ENCODE measurements around the gene NFS1. TPM values are rescaled to one million over a fixed set of nuclear protein-coding genes. Genes with fewer than 3 reads are reported as not detected.
"Not testable (repeated sequence)": the region's sequence is repeated elsewhere in the genome, so short reads cannot be mapped to it uniquely, and the experiment has no call there.

Gene NFS1
- total RNA-seq, 4 donors from 2014 or later: 39.7 to 73.2 (median 47.3) TPM

DNA sequence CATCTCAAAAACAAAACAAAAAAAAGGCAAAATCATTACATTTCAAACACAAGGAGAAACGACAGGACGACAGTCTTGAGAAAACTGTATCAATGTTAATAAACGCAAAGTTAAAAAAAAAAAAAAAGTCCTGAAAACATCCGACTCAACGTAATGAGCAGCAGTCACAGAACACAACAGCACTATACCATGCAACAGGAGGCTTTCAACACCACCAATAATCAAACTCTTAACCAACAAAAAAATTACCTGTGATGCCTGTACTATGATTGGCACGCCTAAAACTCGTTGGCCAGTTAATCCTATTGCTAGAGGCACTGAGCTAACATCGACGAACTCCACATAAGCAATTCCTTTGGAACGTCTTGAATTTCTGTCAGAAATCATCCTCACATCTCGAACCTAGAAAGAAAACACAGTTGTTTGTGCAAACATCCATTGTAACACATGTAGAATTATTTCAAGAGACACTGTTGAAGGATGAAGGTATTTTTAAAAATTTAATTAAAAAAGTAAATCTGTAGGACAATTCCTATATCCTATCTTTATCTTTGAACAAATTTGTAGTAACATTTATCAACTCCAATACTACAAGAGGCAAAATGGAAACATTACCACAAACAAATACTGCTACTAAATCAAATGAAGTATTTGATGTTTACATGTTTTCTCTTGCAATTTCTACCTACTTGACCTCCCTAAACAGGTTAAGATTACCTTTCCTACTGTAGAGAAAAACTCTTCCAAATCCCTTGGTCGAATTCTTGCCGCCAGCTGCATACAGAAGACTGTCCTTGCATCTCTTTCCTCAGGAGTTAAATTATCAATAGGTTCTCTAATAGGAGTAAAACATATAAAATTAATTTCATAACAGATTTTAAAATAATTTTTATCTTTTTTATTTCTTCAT lies 25.4 kb upstream of the NFS1 start:
- H3K4me1 ChIP-seq: peaks cover 3% of the 10 kb centered on the region
- H3K27ac ChIP-seq: no peak overlapping the region
- H3K27me3 ChIP-seq: no peaks in the 10 kb centered on the region
- no peaks in the 10 kb centered on the region for H3K9me3 ChIP-seq
- no peak overlapping the region for H3K4me3 ChIP-seq
- 85% methylated on average over 13 of the region's 13 CpGs for WGBS
- peaks cover 97% of the 10 kb centered on the region for H3K36me3 ChIP-seq
- DNase-seq (ENCODE audit: low spot score in 2 of 2): no peak
- no peak for TF ChIP-seq EP300 (IDR thresholded peaks at IDR 0.05)
- no peak for TF ChIP-seq POLR2AphosphoS5 (IDR thresholded peaks at IDR 0.05)
- no peak for TF ChIP-seq POLR2A (IDR thresholded peaks at IDR 0.05)
- TF ChIP-seq, protein P1, sequence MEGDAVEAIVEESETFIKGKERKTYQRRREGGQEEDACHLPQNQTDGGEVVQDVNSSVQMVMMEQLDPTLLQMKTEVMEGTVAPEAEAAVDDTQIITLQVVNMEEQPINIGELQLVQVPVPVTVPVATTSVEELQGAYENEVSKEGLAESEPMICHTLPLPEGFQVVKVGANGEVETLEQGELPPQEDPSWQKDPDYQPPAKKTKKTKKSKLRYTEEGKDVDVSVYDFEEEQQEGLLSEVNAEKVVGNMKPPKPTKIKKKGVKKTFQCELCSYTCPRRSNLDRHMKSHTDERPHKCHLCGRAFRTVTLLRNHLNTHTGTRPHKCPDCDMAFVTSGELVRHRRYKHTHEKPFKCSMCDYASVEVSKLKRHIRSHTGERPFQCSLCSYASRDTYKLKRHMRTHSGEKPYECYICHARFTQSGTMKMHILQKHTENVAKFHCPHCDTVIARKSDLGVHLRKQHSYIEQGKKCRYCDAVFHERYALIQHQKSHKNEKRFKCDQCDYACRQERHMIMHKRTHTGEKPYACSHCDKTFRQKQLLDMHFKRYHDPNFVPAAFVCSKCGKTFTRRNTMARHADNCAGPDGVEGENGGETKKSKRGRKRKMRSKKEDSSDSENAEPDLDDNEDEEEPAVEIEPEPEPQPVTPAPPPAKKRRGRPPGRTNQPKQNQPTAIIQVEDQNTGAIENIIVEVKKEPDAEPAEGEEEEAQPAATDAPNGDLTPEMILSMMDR (IDR thresholded peaks at IDR 0.05): no peak

DNA sequence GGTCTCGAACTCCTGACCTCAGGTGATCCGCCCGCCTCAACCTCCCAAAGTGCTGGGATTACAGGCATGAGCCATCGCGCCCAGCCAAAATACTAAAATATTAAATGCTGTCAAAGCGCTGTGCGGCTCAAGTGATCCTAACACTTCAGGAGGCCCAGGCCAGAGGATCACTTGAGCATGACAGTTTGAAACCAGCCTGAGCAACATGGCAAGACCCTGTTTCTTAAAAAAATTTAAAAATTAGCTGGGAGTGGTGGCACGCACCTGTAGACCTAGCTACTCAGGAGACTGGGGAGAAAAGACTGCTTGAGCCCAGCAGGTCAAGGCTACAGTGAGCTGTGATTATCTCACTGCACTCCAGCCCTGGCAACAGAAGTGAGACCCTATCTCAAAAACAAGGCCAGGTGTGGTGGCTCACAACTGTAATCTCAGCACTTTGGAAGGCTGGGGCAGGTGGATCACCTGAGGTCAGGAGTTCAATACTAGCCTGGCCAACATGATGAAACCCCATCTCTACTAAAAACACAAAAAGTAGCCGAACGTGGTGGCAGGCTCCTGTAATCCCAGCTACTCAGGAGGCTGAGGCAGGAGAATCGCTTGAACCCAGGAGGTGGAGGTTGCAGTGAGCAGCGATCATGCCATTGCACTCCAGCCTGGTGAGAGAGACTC lies 24.6 kb upstream of the NFS1 start:
- not testable (repeated sequence) for H3K9me3 ChIP-seq; DNase-seq (ENCODE audit: low spot score in 2 of 2); H3K27me3 ChIP-seq; H3K27ac ChIP-seq; H3K4me1 ChIP-seq; H3K4me3 ChIP-seq
- peaks cover 97% of the 10 kb centered on the region for H3K36me3 ChIP-seq
- WGBS: 97% methylated on average over 12 of the region's 12 CpGs

DNA sequence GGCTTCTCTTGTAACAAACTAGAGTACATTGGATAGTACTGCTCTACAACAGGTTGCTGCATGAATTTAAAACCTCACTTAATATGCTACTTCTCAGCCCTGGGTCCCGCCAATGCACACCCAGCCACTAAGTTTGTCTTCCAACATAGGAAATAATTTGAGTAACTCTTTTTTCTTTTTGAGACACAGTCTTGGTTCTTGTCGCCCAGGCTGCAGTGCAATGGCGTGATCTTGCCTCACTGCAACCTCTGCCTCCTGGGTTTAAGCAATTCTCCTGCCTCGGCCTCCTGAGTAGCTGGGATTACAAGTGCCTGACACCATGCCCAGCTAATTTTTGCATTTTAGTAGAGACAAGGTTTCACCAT lies 24.1 kb upstream of the NFS1 start:
- not testable (repeated sequence) for H3K27ac ChIP-seq
- 93% methylated on average over 4 of the region's 4 CpGs for WGBS

DNA sequence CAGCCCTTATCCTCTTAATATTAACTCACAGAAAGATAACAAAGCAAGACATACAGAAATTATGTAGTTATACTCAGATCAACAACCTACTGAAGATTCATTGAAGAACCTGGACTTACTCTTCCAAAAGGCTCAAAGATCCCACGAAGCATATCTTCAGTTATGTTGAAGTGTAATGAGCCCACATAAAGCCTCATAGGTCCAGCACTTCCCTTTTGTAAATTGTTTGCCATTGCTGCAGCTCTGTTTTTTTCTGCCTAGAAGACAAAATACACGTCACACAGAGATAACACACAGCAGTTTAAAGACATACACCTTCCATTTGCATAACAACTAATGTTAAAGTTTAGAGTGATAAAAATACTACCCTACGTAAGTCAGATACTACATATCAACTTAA lies 22.5 kb upstream of the NFS1 start:
- DNase-seq (ENCODE audit: low spot score in 2 of 2): no peak
- H3K36me3 ChIP-seq: peaks cover 99% of the 10 kb centered on the region
- no peaks in the 10 kb centered on the region for H3K27me3 ChIP-seq
- H3K4me1 ChIP-seq: peaks cover 3% of the 10 kb centered on the region
- no peak overlapping the region for H3K27ac ChIP-seq
- no peaks in the 10 kb centered on the region for H3K9me3 ChIP-seq
- H3K4me3 ChIP-seq: no peak overlapping the region
- TF ChIP-seq EP300 (IDR thresholded peaks at IDR 0.05): no peak
- no peak for TF ChIP-seq POLR2AphosphoS5 (IDR thresholded peaks at IDR 0.05)
- TF ChIP-seq POLR2A (IDR thresholded peaks at IDR 0.05): no peak
- TF ChIP-seq, protein P1 (IDR thresholded peaks at IDR 0.05): no peak
- 86% methylated on average over 3 of the region's 3 CpGs for whole genome bisulfite sequencing

More for the DNA sequence above, 24.1 kb upstream of the NFS1 start:
- H3K36me3 ChIP-seq: peaks cover 97% of the 10 kb centered on the region
- H3K4me1 ChIP-seq; DNase-seq (ENCODE audit: low spot score in 2 of 2); H3K4me3 ChIP-seq; H3K27me3 ChIP-seq; H3K9me3 ChIP-seq: not testable (repeated sequence)

DNA sequence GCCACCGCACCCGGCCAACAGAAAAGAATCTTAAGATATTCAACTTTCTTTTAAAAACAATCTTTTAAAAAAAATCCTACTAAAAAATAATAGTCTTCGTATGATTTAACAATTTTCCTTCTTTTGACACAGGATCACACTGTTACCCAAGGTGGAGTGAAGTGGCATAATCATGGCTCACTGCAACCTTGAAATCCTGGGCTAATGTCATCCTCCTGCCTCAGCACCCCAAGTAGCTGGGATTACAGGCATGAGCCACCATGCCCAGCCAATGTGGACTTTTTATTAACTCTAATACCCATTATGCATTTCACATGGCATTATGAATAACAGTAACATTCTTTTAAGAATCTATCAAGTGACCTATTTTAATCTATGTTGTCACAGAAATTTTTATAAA lies 22.1 kb upstream of the NFS1 start:
- H3K4me1 ChIP-seq: peaks cover 3% of the 10 kb centered on the region
- H3K4me3 ChIP-seq: no peak overlapping the region
- no peak overlapping the region for H3K27ac ChIP-seq
- 97% methylated on average over 3 of the region's 3 CpGs for WGBS
- no peaks in the 10 kb centered on the region for H3K27me3 ChIP-seq
- TF ChIP-seq EP300 (IDR thresholded peaks at IDR 0.05) (no peak), POLR2AphosphoS5 (IDR thresholded peaks at IDR 0.05) (no peak), POLR2A (IDR thresholded peaks at IDR 0.05) (no peak)
- TF ChIP-seq, protein P1 (IDR thresholded peaks at IDR 0.05): no peak
- DNase-seq (ENCODE audit: low spot score in 2 of 2): no peak
- H3K36me3 ChIP-seq: peaks cover 99% of the 10 kb centered on the region
- no peaks in the 10 kb centered on the region for H3K9me3 ChIP-seq
